ENCODE measurements around the gene SIL1. TPM values are rescaled to one million over a fixed set of nuclear protein-coding genes. Genes with fewer than 3 reads are reported as not detected.
A peak's percentile ranks its signal among the peaks of the same experiment; 100 is the strongest.

SIL1 gene
- total RNA-seq, 1 experiment from 2014 or later = 46.5 TPM

DNA sequence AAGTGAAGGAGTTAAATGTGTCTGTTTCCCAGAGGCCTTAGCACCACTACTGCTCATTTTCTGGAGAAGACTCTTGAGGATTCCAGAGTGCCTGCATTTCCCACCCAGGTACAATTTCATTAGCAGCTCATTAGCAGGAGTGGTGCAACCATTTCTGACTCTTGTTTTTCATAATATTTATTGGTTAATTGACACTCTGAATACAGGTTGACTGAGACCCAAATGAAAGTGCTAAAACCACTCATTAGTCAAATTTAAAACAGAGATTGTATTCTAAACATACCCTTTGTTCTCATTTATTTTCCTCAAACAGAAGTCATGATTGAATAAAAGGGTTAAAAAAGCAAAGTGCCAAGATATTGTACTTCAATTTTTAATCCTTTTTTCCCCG is 134.5 kb downstream of the SIL1 start:
- no peak for DNase-seq
- POLR2A ChIA-PET (ENCODE audit: unreplicated experiment) = interaction anchor here (0.6 kb wide), 1 partner anchor 415 kb away, joined by 3 read pairs; no protein-coding TSS in a partner anchor
- Histone ChIP-seq H3K4me3 (no peak overlapping the region), H3K9me3 (ENCODE audit: insufficient read depth, low read depth) (no peaks in the 10 kb centered on the region), H3K27me3 (ENCODE audit: insufficient read depth, low read depth) (no peaks in the 10 kb centered on the region), H3F3A (ENCODE audit: insufficient read depth, low read depth) (peaks cover 15% of the 10 kb centered on the region), H3K9me2 (ENCODE audit: insufficient read depth) (no peaks in the 10 kb centered on the region), H4K20me1 (ENCODE audit: insufficient read depth) (no peaks in the 10 kb centered on the region), H3K79me2 (ENCODE audit: low read depth) (no peaks in the 10 kb centered on the region), H3K27ac (peak overlapping the region; percentile 42; the same call in 1 of the 2 replicates), H3K36me3 (ENCODE audit: low read depth) (no peaks in the 10 kb centered on the region), H3K4me1 (replicated peaks; ENCODE audit: insufficient read depth) (peaks cover 38% of the 10 kb centered on the region), H3K4me2 (peak overlapping the region; percentile 65), H2AFZ (no peak overlapping the region)
- intact Hi-C loops (cut with micrococcal nuclease; ENCODE audit: unreplicated experiment) = no loop called here
- no TSS peak for BruUV-seq (replicated peaks)
- CTCF ChIA-PET = interaction anchor here (0.6 kb wide), 1 partner anchor 455 kb away, joined by 3 read pairs; no protein-coding TSS in a partner anchor
- TF ChIP-seq, protein P1, sequence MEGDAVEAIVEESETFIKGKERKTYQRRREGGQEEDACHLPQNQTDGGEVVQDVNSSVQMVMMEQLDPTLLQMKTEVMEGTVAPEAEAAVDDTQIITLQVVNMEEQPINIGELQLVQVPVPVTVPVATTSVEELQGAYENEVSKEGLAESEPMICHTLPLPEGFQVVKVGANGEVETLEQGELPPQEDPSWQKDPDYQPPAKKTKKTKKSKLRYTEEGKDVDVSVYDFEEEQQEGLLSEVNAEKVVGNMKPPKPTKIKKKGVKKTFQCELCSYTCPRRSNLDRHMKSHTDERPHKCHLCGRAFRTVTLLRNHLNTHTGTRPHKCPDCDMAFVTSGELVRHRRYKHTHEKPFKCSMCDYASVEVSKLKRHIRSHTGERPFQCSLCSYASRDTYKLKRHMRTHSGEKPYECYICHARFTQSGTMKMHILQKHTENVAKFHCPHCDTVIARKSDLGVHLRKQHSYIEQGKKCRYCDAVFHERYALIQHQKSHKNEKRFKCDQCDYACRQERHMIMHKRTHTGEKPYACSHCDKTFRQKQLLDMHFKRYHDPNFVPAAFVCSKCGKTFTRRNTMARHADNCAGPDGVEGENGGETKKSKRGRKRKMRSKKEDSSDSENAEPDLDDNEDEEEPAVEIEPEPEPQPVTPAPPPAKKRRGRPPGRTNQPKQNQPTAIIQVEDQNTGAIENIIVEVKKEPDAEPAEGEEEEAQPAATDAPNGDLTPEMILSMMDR (conservative IDR thresholded peaks at IDR 0.05) = no peak
- TF ChIP-seq EZH2 (IDR thresholded peaks at IDR 0.05; ENCODE audit: low read depth) = no peak

DNA sequence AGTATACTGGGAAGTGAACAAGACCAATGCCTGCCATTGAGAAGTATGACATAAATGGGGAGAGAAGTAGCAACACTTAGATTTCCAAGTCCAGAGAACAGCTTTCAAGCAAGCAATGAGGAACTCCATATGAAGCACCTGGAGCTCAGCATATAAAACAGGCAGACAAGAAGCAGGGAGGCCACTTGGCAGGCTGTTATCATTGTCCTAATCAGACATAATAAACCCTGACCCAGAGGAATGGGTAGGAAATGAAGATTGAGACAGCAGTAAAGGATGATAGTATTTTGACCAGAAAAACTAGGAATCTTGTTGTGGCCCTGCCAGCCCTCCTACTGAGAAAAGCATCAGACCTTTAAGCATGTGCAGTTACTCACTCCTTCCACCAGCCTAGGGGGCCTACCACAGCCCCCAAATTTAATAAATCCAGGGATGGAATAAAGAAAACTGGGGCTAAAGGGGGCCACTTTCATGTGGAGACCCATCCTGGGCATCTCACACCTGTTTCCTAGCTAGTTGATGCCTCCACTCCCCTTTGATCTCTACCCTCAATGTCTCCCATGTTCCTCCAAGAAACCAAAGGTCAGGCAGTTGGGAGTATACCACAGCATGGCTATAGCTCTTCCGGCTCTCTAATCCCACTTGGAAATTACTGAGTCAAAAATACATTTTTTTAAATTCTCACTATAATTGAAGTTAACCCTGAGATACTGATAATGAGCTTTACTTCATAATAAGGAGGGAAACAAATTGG is 135.1 kb downstream of the SIL1 start:
- H3K4me3 ChIP-seq = no peak overlapping the region
- H3K79me2 ChIP-seq (ENCODE audit: low read depth) = no peaks in the 10 kb centered on the region
- 0 out of 2 replicates have a peak overlapping the region, but pooled peaks have one; percentile 65 for H3K4me2 ChIP-seq
- H3K27me3 ChIP-seq (ENCODE audit: insufficient read depth, low read depth) = no peaks in the 10 kb centered on the region
- H3K9me2 ChIP-seq (ENCODE audit: insufficient read depth) = no peaks in the 10 kb centered on the region
- no TSS peak for BruUV-seq (replicated peaks)
- H3F3A ChIP-seq (ENCODE audit: insufficient read depth, low read depth) = peaks cover 15% of the 10 kb centered on the region
- ChIA-PET CTCF (interaction anchor here (0.6 kb wide), 1 partner anchor 456 kb away, joined by 3 read pairs; no protein-coding TSS in a partner anchor), POLR2A (ENCODE audit: unreplicated experiment) (interaction anchor here (0.6 kb wide), 1 partner anchor 415 kb away, joined by 3 read pairs; no protein-coding TSS in a partner anchor)
- DNase-seq = no peak
- H4K20me1 ChIP-seq (ENCODE audit: insufficient read depth) = no peaks in the 10 kb centered on the region
- no peaks in the 10 kb centered on the region for H3K9me3 ChIP-seq (ENCODE audit: insufficient read depth, low read depth)
- no peak overlapping the region for H3K27ac ChIP-seq
- intact Hi-C loops (cut with micrococcal nuclease; ENCODE audit: unreplicated experiment) = no loop called here
- TF ChIP-seq, protein P1 (conservative IDR thresholded peaks at IDR 0.05) = no peak
- TF ChIP-seq EZH2 (IDR thresholded peaks at IDR 0.05; ENCODE audit: low read depth) = no peak
- no peaks in the 10 kb centered on the region for H3K36me3 ChIP-seq (ENCODE audit: low read depth)
- H2AFZ ChIP-seq = no peak overlapping the region
- H3K4me1 ChIP-seq (replicated peaks; ENCODE audit: insufficient read depth) = peaks cover 38% of the 10 kb centered on the region

- no peak overlapping the region for H2AFZ ChIP-seq
- H3K27ac ChIP-seq = no peak overlapping the region
These were observed 136.3 kb downstream of the SIL1 start for GRCh38 chr5:139061856-139062255.

More at GRCh38 chr5:139061856-139062255, 136.3 kb downstream of the SIL1 start:
- no TSS peak for BruUV-seq (replicated peaks)
- Histone ChIP-seq H4K20me1 (ENCODE audit: insufficient read depth) (no peaks in the 10 kb centered on the region), H3K4me3 (no peak overlapping the region), H3F3A (ENCODE audit: insufficient read depth, low read depth) (peaks cover 15% of the 10 kb centered on the region), H3K9me3 (ENCODE audit: insufficient read depth, low read depth) (no peaks in the 10 kb centered on the region), H3K27me3 (ENCODE audit: insufficient read depth, low read depth) (no peaks in the 10 kb centered on the region), H3K4me2 (no peak overlapping the region), H3K36me3 (ENCODE audit: low read depth) (no peaks in the 10 kb centered on the region), H3K4me1 (replicated peaks; ENCODE audit: insufficient read depth) (peaks cover 38% of the 10 kb centered on the region), H3K9me2 (ENCODE audit: insufficient read depth) (no peaks in the 10 kb centered on the region), H3K79me2 (ENCODE audit: low read depth) (no peaks in the 10 kb centered on the region)
- POLR2A ChIA-PET (ENCODE audit: unreplicated experiment) = no interaction called here
- intact Hi-C loops (cut with micrococcal nuclease; ENCODE audit: unreplicated experiment) = no loop called here
- TF ChIP-seq, protein P1 (conservative IDR thresholded peaks at IDR 0.05) = no peak
- CTCF ChIA-PET = no interaction called here
- DNase-seq = no peak
